ENCODE results near the gene ZNF157.
"Not testable (repeated sequence)": the region's sequence is repeated elsewhere in the genome, so short reads cannot be mapped to it uniquely, and the experiment has no call there.

ZNF157 gene

DNA sequence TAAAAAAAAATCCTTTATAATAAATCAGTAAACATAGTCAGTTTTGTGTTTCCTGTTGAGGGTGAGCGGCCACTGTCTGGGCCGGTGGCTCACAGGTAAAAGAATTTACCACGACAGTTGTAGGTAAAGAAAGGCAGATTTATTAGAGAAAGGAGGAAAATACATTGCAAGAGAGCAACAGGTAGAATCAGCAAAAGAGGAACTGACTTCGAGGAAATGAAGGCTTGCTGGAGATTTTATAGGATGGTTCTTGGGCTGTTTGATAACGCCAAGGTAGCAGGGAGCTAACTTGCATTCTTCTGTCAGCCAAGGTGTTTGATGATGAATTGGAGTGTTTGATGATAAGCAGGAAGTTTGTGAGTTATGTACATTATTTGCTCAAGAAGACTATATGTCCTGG lies 2.8 kb downstream of the ZNF157 start:
- TF ChIP-seq EZH2 (IDR thresholded peaks at IDR 0.05; ENCODE audit: borderline replicate concordance, low read depth, low read length, severe bottlenecking) = no peak
- TF ChIP-seq, protein P1, sequence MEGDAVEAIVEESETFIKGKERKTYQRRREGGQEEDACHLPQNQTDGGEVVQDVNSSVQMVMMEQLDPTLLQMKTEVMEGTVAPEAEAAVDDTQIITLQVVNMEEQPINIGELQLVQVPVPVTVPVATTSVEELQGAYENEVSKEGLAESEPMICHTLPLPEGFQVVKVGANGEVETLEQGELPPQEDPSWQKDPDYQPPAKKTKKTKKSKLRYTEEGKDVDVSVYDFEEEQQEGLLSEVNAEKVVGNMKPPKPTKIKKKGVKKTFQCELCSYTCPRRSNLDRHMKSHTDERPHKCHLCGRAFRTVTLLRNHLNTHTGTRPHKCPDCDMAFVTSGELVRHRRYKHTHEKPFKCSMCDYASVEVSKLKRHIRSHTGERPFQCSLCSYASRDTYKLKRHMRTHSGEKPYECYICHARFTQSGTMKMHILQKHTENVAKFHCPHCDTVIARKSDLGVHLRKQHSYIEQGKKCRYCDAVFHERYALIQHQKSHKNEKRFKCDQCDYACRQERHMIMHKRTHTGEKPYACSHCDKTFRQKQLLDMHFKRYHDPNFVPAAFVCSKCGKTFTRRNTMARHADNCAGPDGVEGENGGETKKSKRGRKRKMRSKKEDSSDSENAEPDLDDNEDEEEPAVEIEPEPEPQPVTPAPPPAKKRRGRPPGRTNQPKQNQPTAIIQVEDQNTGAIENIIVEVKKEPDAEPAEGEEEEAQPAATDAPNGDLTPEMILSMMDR (IDR thresholded peaks at IDR 0.05; ENCODE audit: borderline replicate concordance, extremely low read depth, low read length, poor library complexity, severe bottlenecking) = no peak
- no peaks in the 10 kb centered on the region for H3K9me3 ChIP-seq (ENCODE audit: insufficient read depth, low read length, severe bottlenecking)
- H3K9ac ChIP-seq (ENCODE audit: low read depth, low read length) = no peak overlapping the region
- ATAC-seq (ENCODE audit: insufficient read depth, low read depth) (no peak), DNase-seq (no peak)
- no peak overlapping the region for H3K27ac ChIP-seq (ENCODE audit: low read length)
- no peaks in the 10 kb centered on the region for H4K20me1 ChIP-seq (ENCODE audit: insufficient read depth, low read length)
- no peaks in the 10 kb centered on the region for H3K27me3 ChIP-seq (ENCODE audit: insufficient read depth, low read length, poor library complexity)
- H3K36me3 ChIP-seq (ENCODE audit: insufficient read depth, low read length) = no peaks in the 10 kb centered on the region; the same call in 1 of the 2 replicates
- no peaks in the 10 kb centered on the region for H3K79me2 ChIP-seq (ENCODE audit: insufficient read depth, low read length)
- no peak overlapping the region for H3K4me3 ChIP-seq (ENCODE audit: low read depth in 1 of 2, low read length in 2 of 2)
- H3K4me2 ChIP-seq (ENCODE audit: insufficient read depth, low read length) = no peak overlapping the region
- 0 out of 2 replicates have a peak, but pooled peaks cover 2% of the 10 kb centered on the region for H3K4me1 ChIP-seq (ENCODE audit: insufficient read depth, low read length)
- H2AFZ ChIP-seq (ENCODE audit: low read depth, low read length) = no peak overlapping the region

DNA sequence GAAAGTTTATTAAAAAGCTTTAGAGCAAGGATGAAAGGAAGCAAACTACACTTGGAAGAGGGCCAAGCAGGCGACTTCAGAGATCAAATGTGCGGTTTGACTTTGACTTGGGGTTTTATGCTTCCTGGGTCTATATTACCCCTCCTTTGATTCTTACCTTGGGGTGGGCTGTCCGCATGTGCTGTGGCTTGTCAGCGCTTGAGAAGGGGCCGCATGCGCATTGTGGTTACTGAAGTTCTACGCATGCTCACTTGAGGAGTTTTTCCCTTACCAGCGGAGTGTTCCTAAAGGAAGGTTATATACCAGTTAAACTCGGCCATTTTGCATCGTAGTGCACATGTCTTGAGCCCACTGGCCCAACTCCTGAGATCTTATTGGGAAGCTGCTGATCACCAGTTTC lies 9.9 kb downstream of the ZNF157 start:
- Histone ChIP-seq H3K4me2 (ENCODE audit: insufficient read depth, low read length) (peak overlapping the region; percentile 64), H3K36me3 (ENCODE audit: insufficient read depth, low read length) (no peaks in the 10 kb centered on the region; the same call in 1 of the 2 replicates), H4K20me1 (ENCODE audit: insufficient read depth, low read length) (no peaks in the 10 kb centered on the region)

DNA sequence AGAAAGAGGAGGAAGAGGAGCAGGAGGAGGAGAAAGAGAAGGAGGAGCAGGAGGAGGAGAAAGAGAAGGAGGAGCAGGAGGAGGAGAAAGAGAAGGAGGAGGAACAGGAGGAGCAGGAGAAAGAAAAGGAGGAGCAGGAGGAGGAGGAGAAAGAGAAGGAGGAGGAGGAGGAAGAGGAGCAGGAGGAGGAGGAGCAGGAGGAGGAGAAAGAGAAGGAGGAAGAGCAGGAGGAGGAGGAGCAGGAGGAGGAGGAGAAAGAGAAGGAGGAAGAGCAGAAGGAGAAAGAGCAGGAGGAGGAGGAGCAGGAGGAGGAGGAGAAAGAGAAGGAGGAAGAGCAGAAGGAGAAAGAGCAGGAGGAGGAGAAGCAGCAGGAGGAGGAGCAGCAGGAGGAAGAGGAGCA lies 10.5 kb downstream of the ZNF157 start:
- peak overlapping the region; percentile 64 for H3K4me2 ChIP-seq (ENCODE audit: insufficient read depth, low read length)
- peak overlapping the region; percentile 28; the same call in 1 of the 2 replicates for H3K9ac ChIP-seq (ENCODE audit: low read depth, low read length)
- H2AFZ ChIP-seq (ENCODE audit: low read depth, low read length) = peak overlapping the region; percentile 39
- H3K4me3 ChIP-seq (ENCODE audit: low read depth in 1 of 2, low read length in 2 of 2) = peak overlapping the region in 1 of 2 experiments; percentile 45; a peak in 2 of 4 replicates
- not testable (repeated sequence) for H3K27me3 ChIP-seq (ENCODE audit: insufficient read depth, low read length, poor library complexity); ATAC-seq (ENCODE audit: insufficient read depth, low read depth); H4K20me1 ChIP-seq (ENCODE audit: insufficient read depth, low read length); H3K36me3 ChIP-seq (ENCODE audit: insufficient read depth, low read length); H3K9me3 ChIP-seq (ENCODE audit: insufficient read depth, low read length, severe bottlenecking); H3K79me2 ChIP-seq (ENCODE audit: insufficient read depth, low read length)
- H3K4me1 ChIP-seq (ENCODE audit: insufficient read depth, low read length) = peaks cover 23% of the 10 kb centered on the region
- H3K27ac ChIP-seq (ENCODE audit: low read length) = peak overlapping the region; percentile 80
- peak; percentile 27 for DNase-seq

More for the DNA sequence above, 9.9 kb downstream of the ZNF157 start:
- Histone ChIP-seq H3K27me3 (ENCODE audit: insufficient read depth, low read length, poor library complexity) (no peaks in the 10 kb centered on the region), H3K27ac (ENCODE audit: low read length) (peak overlapping the region; percentile 80), H3K9ac (ENCODE audit: low read depth, low read length) (peak overlapping the region; percentile 43), H3K4me1 (ENCODE audit: insufficient read depth, low read length) (peaks cover 23% of the 10 kb centered on the region), H3K9me3 (ENCODE audit: insufficient read depth, low read length, severe bottlenecking) (no peaks in the 10 kb centered on the region), H3K79me2 (ENCODE audit: insufficient read depth, low read length) (no peaks in the 10 kb centered on the region), H2AFZ (ENCODE audit: low read depth, low read length) (peak overlapping the region; percentile 54), H3K4me3 (ENCODE audit: low read depth in 1 of 2, low read length in 2 of 2) (peak overlapping the region in 1 of 2 experiments; percentile 44; a peak in 2 of 4 replicates)
- DNase-seq = peak; percentile 92
- TF ChIP-seq EZH2 (IDR thresholded peaks at IDR 0.05; ENCODE audit: borderline replicate concordance, low read depth, low read length, severe bottlenecking) = no peak
- TF ChIP-seq, protein P1 (IDR thresholded peaks at IDR 0.05; ENCODE audit: borderline replicate concordance, extremely low read depth, low read length, poor library complexity, severe bottlenecking) = no peak
- peak; percentile 95 for ATAC-seq (ENCODE audit: insufficient read depth, low read depth)

DNA sequence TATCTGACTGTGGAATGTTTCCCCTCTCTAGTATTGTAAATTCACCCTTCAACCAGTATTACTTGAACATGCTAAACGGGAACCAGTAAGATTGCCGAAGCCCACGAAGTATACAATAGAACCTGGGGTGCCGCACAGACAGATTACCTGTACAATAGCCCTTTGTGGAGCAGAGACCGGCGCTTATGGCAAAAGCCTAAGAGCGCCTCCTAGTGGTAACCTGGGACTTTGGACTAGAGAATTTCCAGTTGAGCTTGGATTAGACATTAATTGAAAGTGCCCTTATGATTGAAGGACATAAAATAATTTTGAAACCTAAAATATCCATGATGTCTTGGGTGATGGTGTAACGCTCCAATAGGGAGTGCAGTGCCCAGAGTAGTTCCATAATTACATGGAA lies 14.1 kb downstream of the ZNF157 start:
- ATAC-seq (ENCODE audit: insufficient read depth, low read depth) (peak; percentile 26; the same call in 1 of the 3 replicates), DNase-seq (peak; percentile 65)
- Histone ChIP-seq H3K27ac (ENCODE audit: low read length) (no peak overlapping the region), H3K9ac (ENCODE audit: low read depth, low read length) (no peak overlapping the region), H3K79me2 (ENCODE audit: insufficient read depth, low read length) (no peaks in the 10 kb centered on the region), H3K36me3 (ENCODE audit: insufficient read depth, low read length) (no peaks in the 10 kb centered on the region), H3K4me3 (ENCODE audit: low read depth in 1 of 2, low read length in 2 of 2) (no peak overlapping the region), H3K9me3 (ENCODE audit: insufficient read depth, low read length, severe bottlenecking) (no peaks in the 10 kb centered on the region), H3K27me3 (ENCODE audit: insufficient read depth, low read length, poor library complexity) (no peaks in the 10 kb centered on the region), H2AFZ (ENCODE audit: low read depth, low read length) (no peak overlapping the region), H3K4me1 (ENCODE audit: insufficient read depth, low read length) (peaks cover 21% of the 10 kb centered on the region), H4K20me1 (ENCODE audit: insufficient read depth, low read length) (no peaks in the 10 kb centered on the region), H3K4me2 (ENCODE audit: insufficient read depth, low read length) (no peak overlapping the region)
- TF ChIP-seq, protein P1 (IDR thresholded peaks at IDR 0.05; ENCODE audit: borderline replicate concordance, extremely low read depth, low read length, poor library complexity, severe bottlenecking) = peak; percentile 75
- TF ChIP-seq EZH2 (IDR thresholded peaks at IDR 0.05; ENCODE audit: borderline replicate concordance, low read depth, low read length, severe bottlenecking) = no peak
